COLO668 (cell line): ENCODE results near the gene SLC6A18.

Source experiments
- DNase-seq: peaks from one replicate; lab custom pipeline; 2025; ENCODE audit not compliant: unreplicated experiment; lab: John Stamatoyannopoulos, UW

SLC6A18 gene

DNA sequence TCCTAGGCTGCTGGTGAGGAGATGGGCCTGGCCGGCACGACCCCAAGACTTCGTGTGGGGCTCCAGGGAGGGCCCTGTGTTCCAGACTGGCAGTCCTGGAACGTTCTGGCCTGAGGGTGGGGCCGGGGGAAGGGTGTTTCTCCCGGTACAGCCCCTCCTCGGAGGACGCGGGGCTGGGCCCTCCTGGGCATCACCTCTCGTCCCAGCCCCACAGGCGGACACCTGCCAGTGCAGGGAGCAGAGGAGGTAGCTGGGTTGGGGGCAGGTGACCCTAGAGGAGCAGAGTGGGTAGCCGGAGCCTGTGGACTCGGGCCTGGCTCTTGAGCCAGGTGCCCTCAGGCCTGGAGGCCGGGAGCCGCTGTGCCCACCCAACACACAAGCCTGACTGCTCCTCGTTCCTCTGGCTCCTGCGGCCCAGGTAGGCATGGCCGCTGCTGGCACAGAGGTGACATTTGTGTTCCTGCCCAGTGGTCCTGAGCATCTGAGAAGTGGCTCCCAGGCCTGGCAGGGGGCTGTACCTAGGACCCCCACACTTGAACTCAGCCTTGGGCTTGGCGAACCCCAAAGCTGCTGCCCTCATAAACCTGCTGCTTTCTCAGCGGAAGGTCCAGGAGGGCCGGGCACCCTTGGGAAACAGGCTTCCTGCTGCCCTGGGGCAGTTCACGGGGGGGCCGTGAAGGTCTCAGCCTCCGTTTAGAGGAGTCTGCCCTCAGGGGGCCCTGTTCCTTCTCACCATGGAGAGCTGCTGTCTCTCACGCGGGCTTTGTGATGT, 23.0 kb upstream of the SLC6A18 start:
- no peak for DNase-seq

DNA sequence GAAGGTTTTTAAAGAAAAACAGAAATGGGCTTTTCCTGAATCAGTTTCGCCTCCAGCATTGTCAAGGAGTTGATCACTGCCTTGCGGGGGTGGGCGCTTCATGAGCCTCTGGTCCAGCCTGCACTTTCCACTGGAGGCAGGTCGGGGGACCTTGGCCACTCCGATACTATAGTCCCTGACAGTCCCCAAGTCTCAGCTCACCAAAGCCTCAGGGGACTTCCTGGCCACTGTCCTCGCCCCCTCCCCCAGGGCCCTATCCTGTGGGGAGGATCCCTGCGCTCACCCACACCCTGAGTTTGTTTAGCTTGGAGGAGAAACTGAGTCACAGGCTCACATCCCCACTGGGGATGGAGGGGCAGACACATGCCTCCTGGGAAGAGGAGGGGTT, 22.4 kb upstream of the SLC6A18 start:
- no peak for DNase-seq

DNA sequence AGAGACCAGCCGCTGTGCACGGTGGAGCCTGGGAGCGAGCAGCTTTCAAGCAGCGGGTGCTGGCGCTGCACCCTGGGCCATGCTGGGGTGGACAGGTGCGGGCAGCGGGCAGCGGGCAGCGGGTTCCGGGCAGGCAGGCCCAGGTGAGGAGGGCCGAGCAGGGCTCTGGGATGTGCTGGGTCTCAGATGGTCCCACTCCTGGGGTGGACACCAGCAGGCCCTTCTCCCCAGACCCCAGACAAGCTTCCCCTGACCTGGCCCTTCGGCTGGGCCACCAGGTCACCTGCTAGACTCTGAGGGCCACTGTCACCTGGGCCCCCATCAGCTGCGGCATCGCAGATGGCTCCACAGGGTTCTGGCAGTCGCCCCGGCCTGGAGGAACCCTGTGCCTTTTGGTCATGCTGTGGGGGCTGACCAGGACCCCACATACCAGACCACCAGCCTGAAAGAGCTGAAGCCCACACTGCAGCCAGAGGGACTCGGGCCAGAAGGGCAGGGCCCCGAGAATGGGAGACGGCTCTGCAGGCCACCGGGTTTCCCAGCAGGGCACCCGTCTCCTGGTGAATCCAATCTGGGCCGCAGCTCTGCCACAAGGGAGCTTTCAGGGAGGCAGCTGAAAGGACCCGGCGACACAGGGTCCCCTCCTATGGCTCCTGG, 21.7 kb upstream of the SLC6A18 start:
- DNase-seq: no peak

DNA sequence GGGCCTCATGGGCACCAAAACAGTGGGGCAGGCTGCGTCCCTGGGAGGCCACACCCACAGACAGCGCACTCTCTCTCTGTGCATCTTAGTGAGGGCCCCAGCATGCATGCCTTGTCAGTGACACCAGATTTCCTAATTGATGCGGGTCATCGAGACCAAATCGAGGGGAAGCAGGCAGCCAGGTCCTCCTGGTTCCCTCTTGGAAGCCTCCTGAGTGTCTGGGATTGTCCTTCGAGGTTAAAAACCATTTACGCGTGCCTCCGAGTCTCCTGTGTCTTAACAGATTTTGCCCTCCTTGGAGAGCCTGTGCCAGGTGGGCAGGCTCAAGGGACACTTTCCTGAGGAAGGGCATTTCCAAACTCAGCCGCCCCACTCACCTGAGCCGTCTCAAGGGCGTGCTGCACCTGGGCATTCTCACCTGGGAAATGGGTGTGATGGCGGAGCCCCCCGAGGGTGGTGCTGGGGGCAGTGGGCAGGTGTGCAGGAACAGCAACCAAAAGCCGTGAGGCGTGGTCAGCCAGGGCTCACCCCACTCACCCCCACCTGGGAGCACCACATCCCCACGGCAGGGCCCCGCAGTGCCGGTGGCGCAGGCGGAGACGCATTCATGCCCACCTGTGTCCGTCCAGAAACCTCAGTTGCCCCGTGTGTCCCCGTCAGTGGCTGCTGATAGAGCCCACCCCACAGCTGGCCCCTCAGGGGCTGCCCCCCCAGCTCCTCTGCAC, 21.1 kb upstream of the SLC6A18 start:
- no peak for DNase-seq

DNA sequence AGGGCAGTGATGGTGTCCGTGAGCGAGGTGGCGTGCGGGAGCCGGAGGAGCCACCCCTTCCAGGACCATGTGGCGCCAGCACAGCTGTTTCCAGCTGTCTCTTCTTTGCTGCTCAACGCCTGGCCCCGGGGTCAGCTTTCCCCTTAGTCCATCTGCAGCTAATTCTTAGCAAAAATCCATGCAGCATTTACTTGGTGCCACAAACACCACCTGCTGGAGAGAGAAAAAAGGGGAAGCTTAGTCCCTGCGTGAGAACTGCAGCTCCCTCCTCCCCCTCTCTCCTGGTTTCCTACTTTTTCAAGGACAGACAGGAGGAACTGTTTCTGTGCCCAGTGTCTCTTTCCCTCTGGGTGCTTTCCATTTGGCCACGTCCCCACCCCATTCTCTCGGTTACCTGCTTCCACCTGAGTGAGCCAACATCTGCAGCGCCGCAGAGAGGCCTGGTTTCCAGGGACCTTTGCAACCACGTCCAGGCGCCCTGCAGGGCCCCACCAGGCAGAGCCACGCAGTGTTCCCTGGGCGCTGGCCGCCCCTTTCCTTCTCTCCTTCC, 20.4 kb upstream of the SLC6A18 start:
- no peak for DNase-seq

DNA sequence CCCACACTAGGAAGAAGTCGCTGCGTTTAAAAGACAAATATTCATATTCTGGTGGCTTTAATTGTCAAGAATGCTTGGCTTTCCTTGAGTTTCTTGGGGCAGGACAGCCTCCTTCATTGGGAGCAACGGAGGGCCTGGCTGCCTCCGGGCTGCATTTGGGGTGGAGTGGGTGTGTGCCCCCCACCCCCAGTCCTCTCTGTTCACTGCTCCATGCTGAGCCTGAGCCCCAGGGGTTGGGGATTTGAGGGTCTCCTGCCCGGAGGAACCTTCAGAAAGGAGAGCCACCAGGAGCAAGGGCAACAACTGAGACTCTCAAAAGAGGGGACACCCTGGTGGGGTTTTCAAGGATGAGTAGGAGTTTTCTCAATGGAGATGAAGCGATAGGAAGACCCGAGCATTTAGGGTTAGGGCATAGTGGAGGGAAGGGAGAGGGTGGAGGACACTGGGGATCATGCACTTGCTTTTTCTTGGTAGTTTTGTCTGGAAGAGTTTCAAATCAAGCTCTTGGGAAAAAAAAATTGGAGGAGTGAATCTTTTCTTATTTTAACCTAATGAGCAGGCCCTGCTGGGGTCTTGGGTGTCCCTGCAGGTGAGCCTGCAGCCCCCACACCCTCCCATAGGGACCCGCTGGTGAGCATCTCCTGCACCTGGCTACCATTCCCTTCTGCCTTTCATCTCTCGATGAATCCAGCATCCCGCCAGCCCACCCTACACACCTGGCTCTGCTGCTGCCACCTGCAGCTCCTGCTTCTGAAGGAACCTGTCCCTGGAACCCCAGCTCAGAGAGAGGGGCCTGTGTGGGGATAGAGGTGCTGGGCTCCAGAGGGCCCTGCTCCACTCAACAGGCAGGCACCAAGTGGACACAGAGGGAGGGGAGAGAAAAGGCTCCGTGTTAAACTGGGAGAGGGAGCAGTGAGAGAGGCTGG, 19.7 kb upstream of the SLC6A18 start:
- no peak for DNase-seq

DNA sequence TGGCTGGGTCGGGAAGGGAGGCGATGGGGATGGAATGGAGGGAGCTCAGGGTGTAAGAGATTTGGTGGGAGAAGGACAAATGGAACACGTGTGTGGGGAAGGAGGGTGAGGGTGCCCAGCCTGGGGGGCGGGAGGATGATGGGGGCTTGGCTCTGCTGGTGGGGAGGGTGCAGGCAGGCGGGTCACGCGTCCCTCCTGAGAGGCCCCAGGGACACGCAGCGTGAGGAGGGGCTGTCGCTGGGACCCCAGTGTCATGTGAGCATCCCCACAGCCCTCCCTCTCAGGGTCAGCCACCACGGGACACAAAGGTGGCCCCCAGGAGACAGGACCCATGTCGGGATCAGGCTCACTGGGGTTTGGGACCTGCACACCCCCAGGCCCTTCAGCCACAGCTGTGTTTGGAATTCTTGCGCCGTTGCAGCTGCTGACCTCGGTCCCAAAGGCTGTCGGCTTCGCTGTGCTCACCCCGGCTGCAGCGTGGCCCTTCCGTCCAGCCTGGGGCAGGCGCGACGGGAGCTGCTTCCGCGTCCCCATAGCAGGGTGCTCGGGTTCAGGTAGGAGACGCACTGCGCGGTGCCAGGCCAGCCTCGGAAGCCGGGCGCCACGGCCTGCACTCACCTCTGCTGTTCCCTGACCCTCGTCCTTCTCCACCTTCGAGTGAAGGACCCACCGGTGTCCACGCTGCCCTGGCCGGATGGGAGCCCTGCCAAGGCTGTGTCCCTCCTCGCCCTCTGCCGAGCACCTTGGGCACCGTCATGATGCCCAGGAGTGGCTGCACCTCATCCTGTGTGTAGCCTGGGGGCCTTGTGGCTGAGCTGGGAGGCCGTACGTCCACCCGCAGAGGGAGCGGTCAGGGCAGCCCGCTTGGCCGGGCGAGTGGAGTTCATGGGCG, 18.4 kb upstream of the SLC6A18 start:
- DNase-seq: no peak

DNA sequence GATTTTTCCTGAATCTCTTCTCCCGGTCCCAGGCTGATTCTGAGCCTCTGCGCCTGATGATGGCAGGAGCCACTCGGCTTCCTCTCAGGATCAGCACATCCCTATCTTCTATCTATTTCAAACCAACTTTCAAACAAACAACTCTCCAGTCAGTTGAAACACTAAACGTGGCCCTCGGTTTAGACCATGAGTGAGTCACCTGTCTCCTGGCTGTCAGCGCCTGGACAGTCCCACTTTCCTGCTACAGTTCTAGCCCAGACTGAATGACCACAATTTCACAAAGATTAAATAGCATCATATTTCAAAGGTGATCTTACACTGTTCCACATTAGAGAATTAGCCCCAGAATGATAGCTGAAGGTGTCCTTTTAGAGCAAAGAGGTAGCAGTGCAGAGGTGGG, 17.6 kb upstream of the SLC6A18 start:
- peak; percentile 35 for DNase-seq

DNA sequence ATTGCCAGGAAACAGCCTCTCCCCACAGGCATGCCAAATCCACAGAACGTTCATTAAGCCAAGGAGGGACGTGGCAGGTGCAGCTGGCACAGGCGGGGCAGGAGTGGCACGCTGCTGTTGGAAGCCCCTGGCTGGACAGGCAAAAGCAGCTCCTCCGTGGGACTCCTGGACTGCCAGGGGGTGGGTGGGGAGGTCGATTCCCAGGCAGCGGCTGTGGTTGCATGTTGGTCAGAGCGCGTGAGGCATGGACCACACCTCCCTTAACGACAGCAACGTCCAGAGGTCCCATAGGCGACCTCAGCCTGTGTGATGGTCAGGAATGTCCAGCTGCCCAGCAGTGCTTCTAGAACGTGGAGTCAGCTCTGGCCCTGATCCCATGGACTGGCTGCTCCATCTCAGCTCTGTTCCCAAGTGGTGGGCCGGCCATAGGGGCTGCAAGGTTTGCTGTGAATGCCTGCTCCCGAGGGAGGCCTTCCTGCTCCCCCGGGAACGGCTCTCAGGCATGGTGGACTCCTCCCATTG, 16.9 kb upstream of the SLC6A18 start:
- DNase-seq: no peak

DNA sequence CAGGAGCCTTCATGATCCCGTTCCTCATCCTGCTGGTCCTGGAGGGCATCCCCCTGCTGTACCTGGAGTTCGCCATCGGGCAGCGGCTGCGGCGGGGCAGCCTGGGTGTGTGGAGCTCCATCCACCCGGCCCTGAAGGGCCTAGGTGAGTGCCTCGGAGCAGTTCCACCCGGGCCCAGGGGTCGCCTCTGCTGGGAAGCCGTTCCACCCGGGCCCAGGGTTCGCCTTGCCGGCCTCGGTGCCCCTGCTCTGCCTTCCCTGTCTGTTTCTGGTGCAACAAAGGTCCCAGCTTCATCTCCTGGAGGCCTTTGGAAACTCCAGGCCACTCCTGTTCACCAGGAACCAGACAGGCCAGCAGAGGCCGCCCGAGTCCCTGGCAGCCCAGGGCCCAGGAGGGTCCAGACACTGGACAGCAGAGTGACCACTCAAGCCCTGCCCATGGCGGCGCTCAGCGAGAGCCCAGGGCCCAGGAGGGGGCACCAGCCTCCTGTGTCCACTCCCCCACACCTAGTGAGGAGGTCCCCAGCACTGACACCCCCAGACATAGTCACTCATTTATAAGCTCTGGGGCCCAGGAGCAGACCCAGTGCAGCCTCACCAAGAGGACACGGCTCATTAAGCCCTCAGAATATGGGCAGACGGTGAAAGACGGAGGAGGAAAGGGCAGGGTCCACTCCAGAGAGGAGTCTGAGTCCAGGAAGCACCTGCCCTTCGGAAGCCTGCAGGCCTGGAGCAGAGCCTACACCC, 16.3 kb upstream of the SLC6A18 start:
- peak; percentile 85 for DNase-seq

DNA sequence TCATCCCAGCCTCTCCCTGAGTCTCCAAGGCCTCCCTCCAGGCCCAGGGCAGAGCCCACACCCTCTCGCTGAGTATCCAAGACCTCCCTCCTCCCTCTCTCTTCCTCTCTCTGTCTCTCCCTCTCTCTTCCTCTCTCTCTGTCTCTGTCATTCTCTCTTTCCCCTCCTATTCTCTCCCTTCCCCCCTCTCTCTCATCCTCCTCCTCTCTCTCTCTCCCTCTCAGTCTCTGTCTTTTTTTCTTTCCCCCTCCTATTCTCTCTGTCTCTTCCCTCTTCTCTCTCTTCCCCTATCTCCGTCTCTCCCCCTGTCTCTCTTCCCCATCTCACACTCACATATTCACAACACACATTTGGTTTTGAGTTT, 15.7 kb upstream of the SLC6A18 start:
- DNase-seq: no peak

DNA sequence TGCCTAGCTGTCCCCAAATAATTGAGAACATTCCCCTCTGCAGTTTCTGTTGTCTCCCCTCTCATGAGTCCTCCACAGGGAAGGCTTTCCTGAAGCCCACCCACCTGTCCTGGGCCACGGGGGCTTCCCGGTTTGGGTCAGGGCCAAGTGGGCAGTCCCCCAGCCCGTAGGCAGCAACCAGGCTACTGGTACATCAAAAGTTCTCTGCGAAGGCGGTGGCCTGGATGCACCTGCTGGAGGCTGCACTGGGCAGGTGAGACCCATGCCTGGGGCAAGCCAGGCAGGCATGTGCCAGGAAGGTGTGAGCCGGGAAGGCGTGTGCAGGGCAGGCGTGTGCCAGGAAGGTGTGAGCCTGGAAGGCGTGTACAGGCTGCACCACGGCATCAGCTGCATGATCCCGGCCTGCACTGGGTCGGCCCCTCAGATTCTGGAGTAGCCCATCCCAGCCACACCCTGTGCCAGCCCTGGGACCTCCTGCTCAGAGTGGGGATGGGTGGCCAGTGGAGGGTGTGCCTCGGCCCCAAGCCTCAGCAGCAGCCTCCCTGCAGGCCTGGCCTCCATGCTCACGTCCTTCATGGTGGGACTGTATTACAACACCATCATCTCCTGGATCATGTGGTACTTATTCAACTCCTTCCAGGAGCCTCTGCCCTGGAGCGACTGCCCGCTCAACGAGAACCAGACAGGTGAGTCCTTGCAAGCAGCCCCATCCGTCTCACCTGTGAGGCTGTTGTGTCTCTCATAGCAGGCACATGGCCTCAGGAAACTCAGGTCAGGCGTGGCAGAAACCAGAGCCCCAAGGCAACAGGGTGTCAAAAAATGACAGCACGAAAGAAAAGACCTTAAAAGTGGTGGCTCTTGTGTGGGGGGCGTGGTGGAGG, 15.0 kb upstream of the SLC6A18 start:
- DNase-seq: peak; percentile 79

DNA sequence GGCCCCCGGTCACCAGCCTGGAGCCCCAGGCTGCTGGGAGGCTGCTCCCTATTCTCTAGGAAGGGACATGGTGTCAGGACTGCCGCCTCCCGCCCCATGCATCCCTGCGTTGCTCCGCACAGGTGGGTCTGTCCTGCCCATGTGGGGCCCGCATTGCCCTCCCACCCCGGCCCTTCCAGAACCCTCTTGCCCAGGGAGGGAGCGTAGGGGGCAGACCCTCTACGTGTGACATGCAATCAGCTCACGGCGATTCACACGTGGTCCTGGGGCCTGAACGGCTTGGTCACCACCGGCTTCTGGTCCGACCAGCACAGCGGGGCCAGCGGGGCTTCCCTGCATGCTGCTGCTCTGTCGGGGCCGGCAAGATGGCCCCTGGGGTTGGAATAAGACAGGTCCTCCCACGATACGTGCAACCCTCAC, 14.3 kb upstream of the SLC6A18 start:
- no peak for DNase-seq

DNA sequence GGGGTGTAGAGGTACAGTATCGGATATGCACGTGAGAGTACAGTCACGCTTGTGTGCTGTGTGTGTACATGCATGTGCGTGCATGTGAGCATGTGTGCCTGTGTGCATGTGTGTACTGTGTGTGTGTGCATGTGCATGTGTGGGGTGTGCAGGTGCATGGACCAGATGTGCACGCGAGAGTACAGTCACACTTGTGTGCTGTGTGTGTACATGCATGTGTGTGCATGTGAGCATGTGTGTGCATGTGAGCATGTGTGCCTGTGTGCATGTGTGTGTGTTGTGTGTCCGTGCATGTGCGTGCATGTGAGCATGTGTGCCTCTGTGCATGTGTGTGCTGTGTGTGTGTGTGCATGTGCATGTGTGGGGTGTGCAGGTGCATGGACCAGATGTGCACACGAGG, 13.5 kb upstream of the SLC6A18 start:
- DNase-seq: no peak

DNA sequence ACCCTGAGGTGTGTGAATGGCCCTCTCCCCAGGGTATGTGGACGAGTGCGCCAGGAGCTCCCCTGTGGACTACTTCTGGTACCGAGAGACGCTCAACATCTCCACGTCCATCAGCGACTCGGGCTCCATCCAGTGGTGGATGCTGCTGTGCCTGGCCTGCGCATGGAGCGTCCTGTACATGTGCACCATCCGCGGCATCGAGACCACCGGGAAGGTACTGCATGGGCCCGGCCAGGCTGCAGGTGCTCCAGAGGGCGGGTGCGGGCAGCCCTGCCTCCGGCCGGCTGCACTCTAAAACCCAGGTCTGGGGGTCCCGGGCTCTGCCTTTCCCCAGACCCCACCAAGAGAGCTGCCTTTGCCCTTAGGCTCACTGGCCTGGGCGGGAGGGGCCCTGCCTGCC, 12.9 kb upstream of the SLC6A18 start:
- no peak for DNase-seq

DNA sequence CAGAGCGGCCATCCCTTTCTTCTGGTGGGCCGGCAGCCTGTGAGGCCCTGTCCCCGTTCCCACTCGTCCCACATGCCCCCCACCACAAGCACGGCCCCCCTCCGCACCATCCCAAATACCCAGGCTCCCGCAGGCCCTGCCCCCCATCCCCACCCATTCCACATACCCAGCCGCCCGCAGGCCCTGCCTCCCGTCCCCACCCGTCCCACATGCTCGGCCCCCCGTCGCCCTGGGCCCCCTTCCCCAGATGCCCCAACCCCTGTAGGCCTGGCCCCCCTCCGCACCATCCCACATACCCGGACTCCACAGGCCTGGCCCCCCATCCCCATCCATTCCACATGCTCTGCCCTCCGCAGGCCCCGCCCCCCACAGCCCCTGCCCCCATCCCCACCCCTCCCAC, 12.3 kb upstream of the SLC6A18 start:
- no peak for DNase-seq

DNA sequence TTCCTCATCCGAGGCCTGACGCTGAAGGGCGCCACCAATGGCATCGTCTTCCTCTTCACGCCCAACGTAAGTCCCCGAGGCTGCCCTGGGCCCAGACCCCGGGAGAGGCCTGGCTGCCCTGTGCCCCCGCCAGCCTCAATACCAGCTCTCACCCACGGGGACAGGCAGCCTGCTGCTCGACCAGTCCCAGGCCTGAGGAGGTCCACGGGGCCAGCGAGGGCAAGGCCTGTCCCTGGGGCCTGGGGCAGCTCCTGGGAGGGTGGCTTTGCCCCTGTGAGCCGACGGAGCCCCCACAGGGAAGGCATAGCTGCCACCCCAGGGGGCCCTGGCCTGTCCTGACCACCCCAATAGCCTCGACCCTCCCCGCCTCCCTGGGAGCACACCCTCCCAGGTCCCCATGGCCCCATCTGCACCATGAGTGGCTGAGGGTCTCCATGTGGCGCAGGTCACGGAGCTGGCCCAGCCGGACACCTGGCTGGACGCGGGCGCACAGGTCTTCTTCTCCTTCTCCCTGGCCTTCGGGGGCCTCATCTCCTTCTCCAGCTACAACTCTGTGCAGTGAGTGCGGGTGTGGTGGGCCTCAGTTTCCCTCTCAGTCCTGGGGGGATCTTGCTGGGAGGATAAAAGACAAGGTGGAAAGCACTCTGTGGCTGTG, 11.5 kb upstream of the SLC6A18 start:
- DNase-seq: no peak
